Measurements from ENCODE around the gene VAC14.
"Not testable (repeated sequence)": the region's sequence is repeated elsewhere in the genome, so short reads cannot be mapped to it uniquely, and the experiment has no call there.

Gene VAC14

GRCh38 chr16:70745536-70746025 is 55.4 kb downstream of the VAC14 start:
- DNase-seq (ENCODE audit: low spot score) (no peak), FAIRE-seq (no peak)

DNA sequence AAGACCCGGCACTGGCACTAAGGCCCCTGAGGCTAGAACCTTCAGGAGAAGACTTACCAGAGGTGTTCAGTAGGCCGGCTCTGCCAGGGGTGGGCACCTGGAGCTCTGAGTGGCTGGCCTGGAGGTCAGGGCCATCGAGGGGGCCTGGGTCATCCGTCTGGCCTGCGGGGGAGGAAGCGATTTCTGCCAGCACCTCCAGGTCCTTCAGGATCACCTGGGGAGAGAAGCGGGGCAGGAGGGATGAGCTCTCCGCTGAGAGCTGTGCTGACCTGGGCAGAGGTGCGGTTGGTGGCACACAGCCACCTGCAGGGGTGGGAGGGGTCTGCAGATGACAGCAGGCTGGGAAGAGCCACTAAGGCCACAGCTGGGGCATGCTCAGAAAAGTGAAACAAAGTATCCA is 56.6 kb downstream of the VAC14 start:
- DNase-seq (ENCODE audit: low spot score): no peak
- no peak for FAIRE-seq

DNA sequence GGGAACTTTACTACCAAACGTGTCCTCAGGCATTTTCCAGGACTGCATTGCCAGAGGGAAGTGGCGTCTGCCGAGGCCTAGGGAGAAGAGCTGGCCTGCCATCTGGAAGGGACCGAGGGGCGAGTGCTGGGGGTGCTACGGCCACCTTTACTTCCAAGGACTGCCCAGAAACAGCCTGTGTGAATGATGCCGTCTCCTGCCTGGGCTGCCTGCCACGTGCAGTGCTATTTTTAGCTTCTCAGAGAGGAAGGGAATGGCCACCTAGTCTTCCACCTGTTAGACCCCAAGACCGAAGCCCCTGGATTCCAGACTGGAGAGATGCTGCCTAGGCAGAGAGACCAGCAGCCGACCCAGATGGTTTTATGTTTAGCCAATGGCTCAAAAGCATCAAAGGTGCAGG is 57.2 kb downstream of the VAC14 start:
- FAIRE-seq (no peak), DNase-seq (ENCODE audit: low spot score) (no peak)

- DNase-seq (ENCODE audit: low spot score); FAIRE-seq: not testable (repeated sequence)
These were observed 58.0 kb downstream of the VAC14 start for GRCh38 chr16:70742967-70743366.

- DNase-seq (ENCODE audit: low spot score): no peak
- FAIRE-seq: no peak
These were observed 59.2 kb downstream of the VAC14 start for GRCh38 chr16:70741783-70742125.

DNA sequence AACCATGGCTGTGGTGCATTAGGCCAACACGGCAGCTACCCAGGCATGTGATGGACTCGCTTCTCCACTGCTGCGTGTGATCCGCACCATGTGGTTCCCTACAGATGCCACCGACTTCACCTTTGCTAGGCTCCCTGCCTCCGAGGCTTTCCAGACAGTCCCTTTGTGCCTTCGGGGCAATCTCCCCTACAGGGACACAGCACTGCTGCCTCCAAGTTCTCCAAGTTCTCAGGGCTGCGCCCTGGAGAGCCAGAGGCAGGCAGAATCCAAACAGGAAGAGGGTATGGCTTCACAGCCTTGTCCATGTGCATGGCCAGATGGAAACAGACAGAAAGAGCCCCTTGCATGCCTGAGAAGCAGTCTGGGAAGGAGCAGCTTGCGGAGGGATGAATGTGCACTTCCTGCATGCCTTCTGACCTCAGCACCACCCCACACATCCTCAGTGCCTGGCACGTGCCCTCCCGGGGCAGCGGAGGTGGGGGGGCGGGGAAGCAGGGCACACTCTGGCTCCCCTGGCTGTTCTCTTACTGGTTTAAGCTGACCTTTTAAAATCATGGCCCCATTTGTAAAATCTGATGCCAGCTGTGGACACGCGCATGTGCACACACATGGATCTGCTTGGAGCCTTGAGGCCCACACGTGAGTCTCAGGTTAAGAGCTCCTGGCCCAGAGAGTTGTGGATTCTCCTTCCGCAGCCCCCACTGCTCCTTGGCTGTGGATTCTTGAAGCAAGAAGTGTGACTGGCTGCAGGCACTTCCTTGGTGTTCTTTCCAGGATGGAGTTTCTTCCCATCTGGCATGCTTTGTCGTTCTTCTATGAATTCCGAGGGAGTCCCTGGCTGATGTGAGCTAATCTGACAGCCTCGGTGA is 59.8 kb downstream of the VAC14 start:
- no peak for FAIRE-seq
- DNase-seq (ENCODE audit: low spot score): no peak

DNA sequence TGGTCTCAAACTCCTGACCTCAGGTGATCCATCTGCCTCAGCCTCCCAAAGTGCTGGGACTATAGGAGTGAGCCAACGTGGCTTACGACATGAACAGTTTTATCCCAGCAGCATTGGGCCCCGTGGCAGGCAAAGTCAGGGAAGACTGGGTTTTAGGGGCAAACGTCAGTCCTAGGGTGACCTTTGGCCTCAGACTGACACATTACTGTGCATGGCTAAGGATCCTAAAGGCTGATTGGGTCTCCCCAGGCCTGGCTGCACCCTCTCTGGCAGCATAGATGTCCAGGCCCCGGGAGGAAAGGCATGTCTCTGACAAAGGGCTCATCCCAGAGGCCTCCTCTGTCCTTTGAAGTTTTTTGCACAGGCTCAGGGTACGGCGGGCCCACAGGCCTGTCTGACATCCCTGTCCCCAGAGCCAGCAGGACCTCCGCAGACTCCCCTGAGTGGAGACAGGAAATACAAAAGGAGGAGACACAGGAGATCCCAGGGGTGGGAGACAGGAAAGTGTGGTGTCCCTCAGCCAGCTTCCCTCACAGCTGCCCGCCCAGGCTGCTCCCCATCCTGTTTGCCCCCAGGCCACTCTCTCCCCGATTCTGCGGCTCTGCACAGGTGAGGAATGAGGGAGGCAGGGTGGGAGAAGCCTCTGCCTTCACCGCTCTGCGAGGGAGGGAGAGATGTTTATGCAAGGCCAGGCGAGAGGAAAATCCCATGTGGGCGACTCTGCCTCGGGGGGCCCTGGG is 60.6 kb downstream of the VAC14 start:
- DNase-seq (ENCODE audit: low spot score) (no peak), FAIRE-seq (no peak)

- FAIRE-seq: no peak
- DNase-seq (ENCODE audit: low spot score): no peak
These were observed 61.6 kb downstream of the VAC14 start for GRCh38 chr16:70739389-70739788.

DNA sequence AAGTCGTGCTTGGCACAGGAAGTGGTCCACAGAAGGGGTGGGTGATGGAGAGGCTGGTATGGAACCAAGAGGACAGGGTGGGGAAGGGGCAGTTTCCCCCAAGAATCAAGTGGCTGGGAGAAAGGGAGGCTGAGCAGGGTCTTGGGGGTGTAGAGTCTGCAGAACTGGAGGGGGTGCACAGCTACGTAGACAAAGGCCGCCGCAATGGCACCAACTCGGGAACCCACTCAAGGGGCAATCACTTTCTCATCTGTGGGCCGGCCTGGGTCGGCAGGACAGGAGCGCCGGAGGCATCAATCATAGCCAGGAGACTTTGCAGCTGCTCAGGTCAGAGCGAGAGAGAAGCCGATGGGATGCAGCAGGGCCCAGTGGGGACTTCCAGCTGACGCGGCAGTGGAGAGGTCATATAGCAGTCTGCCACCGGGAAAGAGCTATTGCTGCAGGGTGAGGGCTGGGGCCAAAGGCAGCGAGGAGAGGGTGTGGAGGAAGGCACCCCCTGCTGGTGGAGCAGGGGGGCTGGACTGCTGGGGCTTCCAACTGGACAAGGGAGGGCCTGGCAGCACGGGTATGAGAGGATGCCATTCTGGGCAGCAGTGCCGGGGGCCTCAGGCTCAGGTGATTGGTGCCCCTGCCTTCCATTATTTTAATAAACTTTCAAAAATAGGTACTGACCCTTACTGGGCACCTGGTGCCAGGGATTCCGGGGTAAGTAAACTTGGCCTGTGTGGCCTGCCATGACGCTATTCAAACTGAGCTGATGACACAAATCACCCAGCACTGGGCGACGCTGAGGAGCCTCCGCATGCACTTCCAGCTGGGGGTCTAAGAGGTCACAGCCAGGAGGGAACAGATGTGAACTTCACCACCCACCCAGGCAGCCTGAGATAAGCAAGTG is 62.6 kb downstream of the VAC14 start:
- FAIRE-seq (no peak), DNase-seq (ENCODE audit: low spot score) (peak; percentile 39)

GRCh38 chr16:70737377-70738082 is 63.4 kb downstream of the VAC14 start:
- FAIRE-seq: no peak
- DNase-seq (ENCODE audit: low spot score): no peak

DNA sequence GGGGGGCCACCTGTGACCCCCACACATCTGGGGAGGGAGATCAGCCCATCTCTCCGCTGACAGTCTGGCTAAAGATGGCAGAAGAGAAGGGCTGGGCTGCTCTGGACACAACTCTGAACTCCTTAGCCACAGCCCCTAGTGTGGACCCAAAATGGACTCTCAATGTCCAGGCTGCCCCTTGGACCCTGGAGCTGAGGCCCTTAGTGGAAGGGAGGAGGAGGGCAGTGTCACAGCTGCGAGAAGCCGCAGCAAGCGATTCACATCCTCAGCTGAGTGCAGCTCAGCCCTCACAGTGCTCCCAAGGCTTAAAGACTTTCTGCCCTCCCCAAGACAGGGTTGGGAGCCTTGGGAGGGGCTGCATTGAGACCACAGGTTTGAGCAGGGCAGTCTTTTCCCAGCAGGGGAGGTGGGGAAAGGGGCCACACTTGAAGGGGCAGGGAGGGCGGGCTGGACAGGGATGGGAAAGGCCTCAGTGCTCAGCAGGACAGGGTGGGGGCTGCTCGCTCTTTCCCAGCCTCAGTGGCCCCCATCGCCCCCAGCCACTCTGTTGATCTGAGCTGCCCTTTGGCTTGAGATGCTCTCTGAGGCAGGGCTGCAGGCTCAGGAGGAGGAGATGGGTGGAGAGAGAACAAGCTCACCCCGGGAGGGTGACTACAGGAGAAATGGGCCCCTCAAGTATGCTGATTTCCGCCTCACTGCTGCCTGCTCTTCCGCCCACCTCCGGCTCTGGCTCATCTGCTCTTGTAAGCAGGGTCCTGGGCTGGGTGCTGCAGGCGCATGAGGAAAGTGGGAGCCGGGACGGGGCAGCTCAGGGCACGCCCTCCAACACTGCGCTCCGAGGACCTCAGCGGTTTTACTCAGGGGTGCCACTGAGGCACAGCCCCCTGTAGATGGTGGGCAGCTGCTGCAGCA is 64.2 kb downstream of the VAC14 start:
- FAIRE-seq: no peak
- no peak for DNase-seq (ENCODE audit: low spot score)

DNA sequence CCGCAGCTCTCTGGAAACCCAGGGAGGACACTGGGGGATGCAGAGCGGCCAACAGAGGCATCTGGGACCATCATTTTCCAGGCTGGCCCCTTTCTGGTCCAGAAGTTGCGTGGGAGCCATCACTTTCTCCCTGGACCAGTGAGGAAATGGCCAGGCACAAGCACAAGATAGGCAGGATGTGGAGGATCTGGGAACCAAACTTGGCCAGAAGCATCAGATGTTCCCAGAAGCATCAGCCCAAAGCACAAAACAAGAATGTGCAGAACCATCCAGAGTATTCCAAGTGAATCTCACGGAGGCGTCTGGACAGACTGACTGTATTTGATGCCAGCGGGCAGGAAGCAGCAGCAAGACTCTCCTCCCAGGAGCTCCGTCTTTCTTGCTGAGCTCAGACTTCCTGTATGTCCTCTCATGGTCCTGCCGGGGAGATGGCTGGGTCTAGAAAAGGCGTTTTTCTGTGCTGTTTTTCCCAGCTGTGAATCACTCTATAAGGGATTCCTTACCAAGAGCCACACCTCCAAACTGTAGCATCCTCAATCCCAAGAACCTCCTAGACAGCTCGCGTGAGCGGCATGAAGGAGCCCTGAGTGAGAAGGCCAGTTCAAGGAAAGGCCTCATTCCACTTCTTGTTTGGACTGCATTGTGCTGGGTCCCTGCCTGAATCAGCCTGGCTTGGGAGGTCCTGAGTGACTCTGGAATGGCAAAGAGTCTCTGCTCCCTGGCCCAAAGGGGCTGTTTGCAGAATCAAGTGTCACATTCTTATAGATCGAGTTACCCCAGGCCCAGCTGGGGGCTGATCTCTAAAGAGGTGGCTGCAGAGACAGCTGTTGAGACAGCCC is 65.6 kb downstream of the VAC14 start:
- DNase-seq (ENCODE audit: low spot score) (no peak), FAIRE-seq (no peak)

DNA sequence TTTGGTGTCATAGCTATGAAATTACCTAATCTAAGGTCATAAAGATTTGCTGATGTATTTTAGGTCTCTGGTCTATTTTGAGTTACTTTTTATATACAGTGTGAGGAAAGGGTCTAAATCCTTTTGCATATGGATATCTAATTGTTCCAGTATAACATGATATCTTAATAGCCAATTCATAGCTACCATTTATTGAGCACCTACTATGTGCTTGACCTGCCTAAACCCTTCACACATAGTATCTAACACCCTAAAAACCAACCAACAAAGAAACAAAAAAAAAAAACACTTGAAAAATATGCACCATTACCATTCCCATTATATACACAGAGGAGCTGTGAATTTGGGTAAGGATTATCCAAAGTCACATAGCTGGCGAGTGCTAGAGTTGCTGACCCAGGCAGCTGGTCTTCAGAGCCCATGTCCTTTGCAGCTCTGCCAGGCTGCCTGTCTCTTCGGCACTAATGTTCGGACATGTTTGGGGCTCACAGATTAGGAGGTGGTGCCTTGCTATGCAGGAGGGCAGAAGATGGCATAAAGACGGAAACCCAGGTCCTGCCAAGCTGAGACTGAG is 66.3 kb downstream of the VAC14 start:
- DNase-seq (ENCODE audit: low spot score): no peak
- FAIRE-seq: no peak

GRCh38 chr16:70730944-70731343 is 70.0 kb downstream of the VAC14 start:
- FAIRE-seq: no peak
- no peak for DNase-seq (ENCODE audit: low spot score)

GRCh38 chr16:70730031-70730430 is 70.9 kb downstream of the VAC14 start:
- FAIRE-seq: no peak
- DNase-seq (ENCODE audit: low spot score): no peak

GRCh38 chr16:70729292-70729691 is 71.7 kb downstream of the VAC14 start:
- no peak for FAIRE-seq
- no peak for DNase-seq (ENCODE audit: low spot score)

DNA sequence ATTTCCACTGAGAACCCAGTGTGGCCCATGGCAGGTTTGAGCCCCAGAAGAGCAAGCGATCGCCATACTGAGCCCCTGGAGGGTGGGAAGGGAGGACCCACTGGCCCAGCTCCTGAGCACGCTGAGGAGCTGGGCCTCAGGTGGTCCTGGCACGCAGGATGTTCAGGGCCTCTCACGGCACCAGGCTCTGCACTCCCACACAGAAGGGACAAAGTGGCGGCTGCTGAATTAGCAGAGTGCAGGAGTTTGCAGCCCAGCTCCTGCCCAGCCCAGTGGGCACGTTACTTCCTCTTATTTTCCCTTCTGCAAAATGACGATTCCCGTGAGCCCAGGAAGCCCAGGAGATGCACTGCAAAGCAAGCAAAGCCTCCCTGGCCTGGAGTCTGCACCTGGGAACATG is 72.8 kb downstream of the VAC14 start:
- DNase-seq (ENCODE audit: low spot score): no peak
- FAIRE-seq: no peak

GRCh38 chr16:70726892-70727361 is 74.0 kb downstream of the VAC14 start:
- FAIRE-seq (no peak), DNase-seq (ENCODE audit: low spot score) (no peak)
